Liver (tissue), 9 donors: ENCODE results near the gene CEP164. TPM values are rescaled to one million over a fixed set of nuclear protein-coding genes. Genes with fewer than 3 reads are reported as not detected.

Source experiments
- DNase-seq: peaks from one replicate; pipeline ENCODE4 v3.0.0-alpha.2; 2017; ENCODE audit warnings: low spot score
- H3K27ac ChIP-seq, 2 donors: one replicate each; pipeline ENCODE4 v1.7.0; 2013; ENCODE audit warnings: inconsistent platforms in 2 of 2, low read length in 2 of 2, control low read depth in 1 of 2, low read depth in 1 of 2, mild to moderate bottlenecking in 1 of 2
- H3K27me3 ChIP-seq, 4 donors: one replicate each; pipeline versions ENCODE4 v1.6.1 to v1.7.0; 2013; ENCODE audit warnings: low read length in 3 of 4, inconsistent platforms in 1 of 4, mild to moderate bottlenecking in 1 of 4, moderate library complexity in 1 of 4; ENCODE audit not compliant: control insufficient read depth in 4 of 4, insufficient read depth in 4 of 4
- H3K36me3 ChIP-seq, 4 donors: one replicate each; pipeline versions ENCODE4 v1.6.1 to v1.7.0; 2013; ENCODE audit warnings: low read length in 3 of 4, mild to moderate bottlenecking in 3 of 4, low read depth in 1 of 4, moderate library complexity in 1 of 4; ENCODE audit not compliant: control insufficient read depth in 4 of 4, insufficient read depth in 3 of 4
- H3K4me1 ChIP-seq, 4 donors: one replicate each; pipeline versions ENCODE4 v1.6.1 to v1.7.0; 2013; ENCODE audit warnings: low read length in 3 of 4, mild to moderate bottlenecking in 3 of 4, moderate library complexity in 1 of 4; ENCODE audit not compliant: control insufficient read depth in 4 of 4, insufficient read depth in 4 of 4
- H3K4me3 ChIP-seq, 3 donors: one replicate each; pipeline versions ENCODE4 v1.6.1 to v1.7.0; 2013; ENCODE audit warnings: low read length in 3 of 3, control low read depth in 1 of 3, low read depth in 1 of 3, mild to moderate bottlenecking in 1 of 3
- H3K9ac ChIP-seq, 2 donors: one replicate each; pipeline ENCODE4 v1.7.0; 2013; ENCODE audit warnings: low read length in 2 of 2, mild to moderate bottlenecking in 2 of 2, moderate library complexity in 2 of 2, control low read depth in 1 of 2, low read depth in 1 of 2
- H3K9me3 ChIP-seq, 4 donors: one replicate each; pipeline versions ENCODE4 v1.6.1 to v1.7.0; 2013; ENCODE audit warnings: low read length in 3 of 4; ENCODE audit not compliant: control insufficient read depth in 4 of 4
- EGR1 ChIP-seq, 2 donors: IDR thresholded peaks; 2 replicates each; pipeline ENCODE4 v1.6.1; 2016 to 2018; ENCODE audit warnings: antibody characterized with exemption in 2 of 2, low read depth in 2 of 2
- FOXA1 ChIP-seq: IDR thresholded peaks from 2 replicates; pipeline ENCODE4 v1.6.1; 2016; ENCODE audit warnings: antibody characterized with exemption
- FOXA2 ChIP-seq: IDR thresholded peaks from 2 replicates; pipeline ENCODE4 v1.6.1; 2016; ENCODE audit warnings: antibody characterized with exemption
- GABPA ChIP-seq, 2 donors: IDR thresholded peaks in 1 of 2; conservative IDR thresholded peaks in 1 of 2; 2 replicates each; pipeline ENCODE4 v1.6.1; 2016; ENCODE audit warnings: antibody characterized with exemption in 2 of 2, mild to moderate bottlenecking in 1 of 2, moderate library complexity in 1 of 2
- HNF4A ChIP-seq, 2 donors: conservative IDR thresholded peaks; 2 replicates each; pipeline ENCODE4 v1.6.1; 2016; ENCODE audit warnings: antibody characterized with exemption in 2 of 2, mild to moderate bottlenecking in 2 of 2
- HNF4G ChIP-seq: IDR thresholded peaks from 2 replicates; pipeline ENCODE4 v1.6.1; 2016; ENCODE audit warnings: antibody characterized with exemption
- JUND ChIP-seq, 2 donors: IDR thresholded peaks; 2 replicates each; pipeline ENCODE4 v1.6.1; 2016; ENCODE audit warnings: antibody characterized with exemption in 2 of 2
- NR2F2 ChIP-seq: IDR thresholded peaks from 2 replicates; pipeline ENCODE4 v1.6.1; 2016; ENCODE audit warnings: antibody characterized with exemption
- RAD21 ChIP-seq, 2 donors: IDR thresholded peaks; 2 replicates each; pipeline ENCODE4 v1.6.1; 2016; ENCODE audit warnings: antibody characterized with exemption in 2 of 2, mild to moderate bottlenecking in 2 of 2
- RXRA ChIP-seq, 2 donors: IDR thresholded peaks; 2 replicates each; pipeline ENCODE4 v1.6.1; 2017 to 2018; ENCODE audit warnings: antibody characterized with exemption in 2 of 2, mild to moderate bottlenecking in 1 of 2
- SP1 ChIP-seq: IDR thresholded peaks from 2 replicates; pipeline ENCODE4 v1.6.1; 2018; ENCODE audit warnings: antibody characterized with exemption, mild to moderate bottlenecking
- TAF1 ChIP-seq: conservative IDR thresholded peaks from 2 replicates; pipeline ENCODE4 v1.6.1; 2016; ENCODE audit warnings: antibody characterized with exemption, mild to moderate bottlenecking
- YY1 ChIP-seq: IDR thresholded peaks from 2 replicates; pipeline ENCODE4 v1.6.1; 2016; ENCODE audit warnings: antibody characterized with exemption, mild to moderate bottlenecking
- WGBS: extraction: QIAGEN DNeasy Blood & Tissue Kit; methylation state at CpG from one replicate; pipeline ENCODE4 v1.1.7; 2013; 5-methylcytosine and 5-hydroxymethylcytosine counted together
- polyA plus RNA-seq, 2 donors: library from polyadenylated mRNA; stranded (reverse) in 1 of 2; unstranded in 1 of 2; fragments of 200-250 nt in 1 of 2; fragments of >200 nt in 1 of 2; fragmentation: Nextera tagmentation in 1 of 2; extraction: Ambion mirVana in 1 of 2; gene quantifications; one replicate each; pipeline versions ENCODE4 v1.2.1 to v1.2.3, GENCODE V29; 2013 to 2015
- total RNA-seq, 2 donors: library from RNA; depleted of rRNA; stranded (reverse); fragments of >200 nt; gene quantifications; one replicate each; pipeline ENCODE4 v1.2.3, GENCODE V29; 2014
- TF ChIP-seq, protein P1 (sequence below): IDR thresholded peaks from 2 replicates; pipeline ENCODE4 v1.6.1; 2016; ENCODE audit warnings: antibody characterized with exemption
- TF ChIP-seq, protein P2 (sequence below): IDR thresholded peaks from 2 replicates; pipeline ENCODE4 v1.6.1; 2016; ENCODE audit warnings: antibody characterized with exemption
- TF ChIP-seq, protein P3 (sequence below): IDR thresholded peaks from 2 replicates; pipeline ENCODE4 v1.6.1; 2016; ENCODE audit warnings: antibody characterized with exemption
- TF ChIP-seq, protein P4 (sequence below): IDR thresholded peaks from 2 replicates; pipeline ENCODE4 v1.6.1; 2016; ENCODE audit warnings: antibody characterized with exemption, mild to moderate bottlenecking
- TF ChIP-seq, protein P5 (sequence below): fragments of 150-350 bp; IDR thresholded peaks from 2 replicates; pipeline ENCODE4 v1.5.1; 2017; ENCODE audit warnings: improper control_type of control experiment, low read depth, low read length; ENCODE audit not compliant: missing input control
- donor health status: healthy.
- donor health status: healthy.
- donor health status: healthy.
- donor health status: healthy.
- donor health status: healthy.

Gene CEP164
- total and polyA plus RNA-seq, 4 donors, result 4.1 to 12.3 (median 5.9) TPM

DNA sequence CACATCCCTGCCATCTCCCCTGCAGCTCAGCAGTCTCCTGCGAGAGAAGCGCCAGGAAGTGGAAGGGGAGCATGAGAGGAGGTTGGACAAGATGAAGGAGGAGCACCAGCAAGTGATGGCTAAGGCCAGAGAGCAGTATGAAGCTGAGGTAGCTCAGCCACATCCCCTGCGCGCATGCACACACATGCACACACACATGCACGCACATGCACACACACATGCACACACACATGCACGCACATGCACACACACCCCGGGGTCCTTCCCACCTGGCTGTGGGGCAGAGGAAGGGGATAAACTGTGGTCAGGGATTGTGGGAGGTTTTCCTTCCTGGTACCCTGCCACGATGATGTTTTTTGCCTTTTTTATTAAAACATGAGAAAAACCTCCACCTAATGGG is 65.3 kb downstream of the CEP164 start:
- no peaks in the 10 kb centered on the region for H3K27me3 ChIP-seq
- DNase-seq, result no peak
- no peaks in the 10 kb centered on the region for H3K9me3 ChIP-seq
- no peaks in the 10 kb centered on the region for H3K4me1 ChIP-seq
- H3K36me3 ChIP-seq, result peaks cover 19 to 59% (median 34%) of the 10 kb centered on the region in 4 donors
- no peak for TF ChIP-seq HNF4G
- TF ChIP-seq RXRA (IDR thresholded peaks at IDR 0.05), result no peak
- no peak for TF ChIP-seq JUND (IDR thresholded peaks at IDR 0.05)
- no peak for TF ChIP-seq EGR1 (IDR thresholded peaks at IDR 0.05; ENCODE audit: low read depth in 2 of 2)
- TF ChIP-seq, protein P1, sequence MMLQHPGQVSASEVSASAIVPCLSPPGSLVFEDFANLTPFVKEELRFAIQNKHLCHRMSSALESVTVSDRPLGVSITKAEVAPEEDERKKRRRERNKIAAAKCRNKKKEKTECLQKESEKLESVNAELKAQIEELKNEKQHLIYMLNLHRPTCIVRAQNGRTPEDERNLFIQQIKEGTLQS, result no peak
- no peak for TF ChIP-seq FOXA2
- no peak for TF ChIP-seq GABPA (IDR thresholded peaks at IDR 0.05 in 1 of 2, conservative IDR thresholded peaks at IDR 0.05 in 1 of 2)
- TF ChIP-seq, protein P2, sequence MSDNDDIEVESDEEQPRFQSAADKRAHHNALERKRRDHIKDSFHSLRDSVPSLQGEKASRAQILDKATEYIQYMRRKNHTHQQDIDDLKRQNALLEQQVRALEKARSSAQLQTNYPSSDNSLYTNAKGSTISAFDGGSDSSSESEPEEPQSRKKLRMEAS, result no peak
- TF ChIP-seq, protein P3, sequence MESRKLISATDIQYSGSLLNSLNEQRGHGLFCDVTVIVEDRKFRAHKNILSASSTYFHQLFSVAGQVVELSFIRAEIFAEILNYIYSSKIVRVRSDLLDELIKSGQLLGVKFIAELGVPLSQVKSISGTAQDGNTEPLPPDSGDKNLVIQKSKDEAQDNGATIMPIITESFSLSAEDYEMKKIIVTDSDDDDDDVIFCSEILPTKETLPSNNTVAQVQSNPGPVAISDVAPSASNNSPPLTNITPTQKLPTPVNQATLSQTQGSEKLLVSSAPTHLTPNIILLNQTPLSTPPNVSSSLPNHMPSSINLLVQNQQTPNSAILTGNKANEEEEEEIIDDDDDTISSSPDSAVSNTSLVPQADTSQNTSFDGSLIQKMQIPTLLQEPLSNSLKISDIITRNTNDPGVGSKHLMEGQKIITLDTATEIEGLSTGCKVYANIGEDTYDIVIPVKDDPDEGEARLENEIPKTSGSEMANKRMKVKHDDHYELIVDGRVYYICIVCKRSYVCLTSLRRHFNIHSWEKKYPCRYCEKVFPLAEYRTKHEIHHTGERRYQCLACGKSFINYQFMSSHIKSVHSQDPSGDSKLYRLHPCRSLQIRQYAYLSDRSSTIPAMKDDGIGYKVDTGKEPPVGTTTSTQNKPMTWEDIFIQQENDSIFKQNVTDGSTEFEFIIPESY, result no peak
- no peak for TF ChIP-seq TAF1
- TF ChIP-seq, protein P4, sequence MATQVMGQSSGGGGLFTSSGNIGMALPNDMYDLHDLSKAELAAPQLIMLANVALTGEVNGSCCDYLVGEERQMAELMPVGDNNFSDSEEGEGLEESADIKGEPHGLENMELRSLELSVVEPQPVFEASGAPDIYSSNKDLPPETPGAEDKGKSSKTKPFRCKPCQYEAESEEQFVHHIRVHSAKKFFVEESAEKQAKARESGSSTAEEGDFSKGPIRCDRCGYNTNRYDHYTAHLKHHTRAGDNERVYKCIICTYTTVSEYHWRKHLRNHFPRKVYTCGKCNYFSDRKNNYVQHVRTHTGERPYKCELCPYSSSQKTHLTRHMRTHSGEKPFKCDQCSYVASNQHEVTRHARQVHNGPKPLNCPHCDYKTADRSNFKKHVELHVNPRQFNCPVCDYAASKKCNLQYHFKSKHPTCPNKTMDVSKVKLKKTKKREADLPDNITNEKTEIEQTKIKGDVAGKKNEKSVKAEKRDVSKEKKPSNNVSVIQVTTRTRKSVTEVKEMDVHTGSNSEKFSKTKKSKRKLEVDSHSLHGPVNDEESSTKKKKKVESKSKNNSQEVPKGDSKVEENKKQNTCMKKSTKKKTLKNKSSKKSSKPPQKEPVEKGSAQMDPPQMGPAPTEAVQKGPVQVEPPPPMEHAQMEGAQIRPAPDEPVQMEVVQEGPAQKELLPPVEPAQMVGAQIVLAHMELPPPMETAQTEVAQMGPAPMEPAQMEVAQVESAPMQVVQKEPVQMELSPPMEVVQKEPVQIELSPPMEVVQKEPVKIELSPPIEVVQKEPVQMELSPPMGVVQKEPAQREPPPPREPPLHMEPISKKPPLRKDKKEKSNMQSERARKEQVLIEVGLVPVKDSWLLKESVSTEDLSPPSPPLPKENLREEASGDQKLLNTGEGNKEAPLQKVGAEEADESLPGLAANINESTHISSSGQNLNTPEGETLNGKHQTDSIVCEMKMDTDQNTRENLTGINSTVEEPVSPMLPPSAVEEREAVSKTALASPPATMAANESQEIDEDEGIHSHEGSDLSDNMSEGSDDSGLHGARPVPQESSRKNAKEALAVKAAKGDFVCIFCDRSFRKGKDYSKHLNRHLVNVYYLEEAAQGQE, result no peak
- no peak for TF ChIP-seq HNF4A (conservative IDR thresholded peaks at IDR 0.05)
- no peak for TF ChIP-seq RAD21 (IDR thresholded peaks at IDR 0.05)
- TF ChIP-seq SP1, result no peak
- no peak for TF ChIP-seq YY1
- no peak for TF ChIP-seq NR2F2
- TF ChIP-seq, protein P5, sequence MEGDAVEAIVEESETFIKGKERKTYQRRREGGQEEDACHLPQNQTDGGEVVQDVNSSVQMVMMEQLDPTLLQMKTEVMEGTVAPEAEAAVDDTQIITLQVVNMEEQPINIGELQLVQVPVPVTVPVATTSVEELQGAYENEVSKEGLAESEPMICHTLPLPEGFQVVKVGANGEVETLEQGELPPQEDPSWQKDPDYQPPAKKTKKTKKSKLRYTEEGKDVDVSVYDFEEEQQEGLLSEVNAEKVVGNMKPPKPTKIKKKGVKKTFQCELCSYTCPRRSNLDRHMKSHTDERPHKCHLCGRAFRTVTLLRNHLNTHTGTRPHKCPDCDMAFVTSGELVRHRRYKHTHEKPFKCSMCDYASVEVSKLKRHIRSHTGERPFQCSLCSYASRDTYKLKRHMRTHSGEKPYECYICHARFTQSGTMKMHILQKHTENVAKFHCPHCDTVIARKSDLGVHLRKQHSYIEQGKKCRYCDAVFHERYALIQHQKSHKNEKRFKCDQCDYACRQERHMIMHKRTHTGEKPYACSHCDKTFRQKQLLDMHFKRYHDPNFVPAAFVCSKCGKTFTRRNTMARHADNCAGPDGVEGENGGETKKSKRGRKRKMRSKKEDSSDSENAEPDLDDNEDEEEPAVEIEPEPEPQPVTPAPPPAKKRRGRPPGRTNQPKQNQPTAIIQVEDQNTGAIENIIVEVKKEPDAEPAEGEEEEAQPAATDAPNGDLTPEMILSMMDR, result no peak
- TF ChIP-seq FOXA1, result no peak
- H3K9ac ChIP-seq, result no peak overlapping the region
- H3K27ac ChIP-seq, result no peak overlapping the region
- 97% methylated on average over 8 of the region's 8 CpGs for WGBS
- no peak overlapping the region for H3K4me3 ChIP-seq
